Activated T-cell treated with anti-CD3 and anti-CD28 coated beads for 4 hours (primary cell): ENCODE data around the gene SSBP3.
A peak's percentile ranks its signal among the peaks of the same experiment; 100 is the strongest.

Source experiments
- DNase-seq: peaks from one replicate; pipeline ENCODE4 v3.0.0-alpha.2; 2020

SSBP3 gene

DNA sequence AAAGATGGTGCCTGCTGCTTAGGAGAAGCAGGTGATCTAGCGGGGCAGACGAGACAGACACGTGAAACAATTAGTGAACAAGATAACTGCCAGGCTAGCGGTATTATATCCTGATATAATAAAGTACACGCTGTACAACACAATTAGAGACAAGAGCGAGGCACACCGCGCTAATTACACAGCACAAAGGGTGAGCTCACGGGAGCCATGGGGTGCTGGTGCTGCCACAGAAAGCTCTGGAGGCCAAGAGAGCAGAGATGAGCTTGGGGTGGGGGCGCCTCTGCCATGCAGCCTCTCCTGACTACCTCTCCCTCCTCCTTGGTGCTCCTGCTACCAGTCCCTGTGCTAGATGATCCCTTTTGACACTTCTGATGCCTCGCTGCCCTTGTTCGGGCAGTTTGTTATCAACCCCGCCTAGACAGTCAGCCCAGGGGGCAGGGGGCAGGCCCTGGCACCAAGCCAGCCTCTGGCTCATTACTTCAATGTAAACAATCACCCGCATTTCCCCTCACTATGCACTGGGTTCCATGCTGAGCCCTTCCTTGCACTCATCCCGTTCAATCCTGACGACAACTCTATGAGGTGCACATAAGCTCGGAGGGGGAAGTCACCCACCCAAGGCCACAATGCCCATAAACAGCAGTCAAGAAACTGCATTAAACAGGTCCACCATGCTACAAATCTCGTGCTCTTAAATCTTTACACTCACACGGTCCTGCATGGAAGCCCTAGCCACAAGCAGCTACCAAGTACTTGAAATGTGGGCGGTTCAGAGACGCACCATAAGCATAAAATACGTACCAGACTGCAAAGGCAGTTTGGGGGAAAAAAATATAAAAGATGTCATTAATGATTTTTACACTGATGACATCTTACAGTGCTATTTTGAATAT lies 103.0 kb downstream of the SSBP3 start:
- no peak for DNase-seq

DNA sequence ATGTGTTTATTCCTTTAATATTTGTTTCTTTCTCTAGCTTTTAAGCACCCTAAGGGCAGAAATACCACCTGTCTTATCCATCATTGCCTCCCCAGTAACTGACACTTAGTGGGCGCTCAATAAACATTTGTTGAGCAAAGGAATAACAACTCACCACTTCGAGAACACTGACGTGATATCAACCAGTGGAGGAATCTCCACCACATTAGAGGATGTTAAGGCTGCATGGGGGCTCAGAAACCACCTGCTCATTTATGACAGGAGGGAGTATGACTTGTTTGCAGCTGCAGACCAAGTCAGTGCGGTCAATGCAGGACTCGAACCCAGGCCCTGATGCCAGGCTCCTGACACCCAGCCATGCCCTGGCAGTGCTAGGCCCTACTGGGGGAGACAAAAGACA lies 103.6 kb downstream of the SSBP3 start:
- DNase-seq, result no peak

DNA sequence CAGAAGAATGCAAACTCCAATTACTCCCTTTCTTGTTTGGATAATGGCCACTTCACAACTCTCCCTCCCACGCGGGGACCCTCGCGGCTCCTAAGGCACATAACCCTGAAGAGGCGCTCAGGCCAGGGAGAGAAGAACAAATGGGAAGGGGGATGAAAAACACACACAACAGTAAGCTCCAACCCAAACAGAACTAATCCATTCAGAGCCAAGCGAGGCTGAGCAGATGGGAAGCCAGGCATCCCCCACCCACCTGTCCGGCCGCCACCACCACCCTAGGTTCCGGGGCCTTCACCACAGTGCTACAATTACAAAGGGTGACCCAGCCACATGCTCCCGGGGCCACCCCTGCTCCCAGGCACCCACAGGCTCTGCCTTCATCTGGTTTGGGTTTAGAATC lies 104.7 kb downstream of the SSBP3 start:
- no peak for DNase-seq

DNA sequence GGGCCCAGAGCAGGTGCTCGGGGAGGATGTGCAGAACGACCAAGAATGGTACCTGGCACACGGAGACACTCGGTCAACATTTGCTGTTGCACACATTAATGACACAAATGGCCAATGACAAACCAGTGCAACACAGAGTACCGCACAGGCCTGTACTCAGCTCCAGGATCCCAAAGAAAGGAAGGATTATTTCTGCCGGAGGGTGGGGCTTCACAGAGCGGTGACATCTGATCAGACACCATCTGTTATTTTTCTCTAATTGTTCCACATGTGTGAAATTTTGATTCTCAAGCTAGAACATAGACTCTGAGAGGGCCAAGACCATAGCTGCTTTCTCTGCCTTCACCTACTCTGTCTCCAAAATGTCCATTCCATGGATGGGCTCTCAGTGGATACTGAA lies 105.8 kb downstream of the SSBP3 start:
- DNase-seq, result no peak

DNA sequence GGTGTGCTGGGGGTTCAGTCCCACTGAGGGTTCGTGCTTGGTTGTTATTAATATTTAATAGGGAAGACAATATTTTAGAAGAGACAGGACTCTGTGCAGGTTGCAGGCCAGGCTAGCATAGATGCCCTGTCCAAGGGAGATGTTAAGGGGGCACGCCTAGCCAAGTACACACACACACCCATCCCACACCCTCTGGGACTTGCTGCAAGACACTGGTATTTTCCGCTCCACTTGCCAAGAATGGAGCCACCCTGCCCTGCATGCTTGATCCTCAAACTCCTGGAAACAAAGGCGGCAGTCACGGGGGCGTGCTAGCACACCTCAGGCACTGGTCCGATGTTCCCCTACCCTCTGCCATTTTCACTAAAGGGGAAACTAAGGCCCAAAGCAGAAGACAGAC lies 107.2 kb downstream of the SSBP3 start:
- DNase-seq, result no peak

DNA sequence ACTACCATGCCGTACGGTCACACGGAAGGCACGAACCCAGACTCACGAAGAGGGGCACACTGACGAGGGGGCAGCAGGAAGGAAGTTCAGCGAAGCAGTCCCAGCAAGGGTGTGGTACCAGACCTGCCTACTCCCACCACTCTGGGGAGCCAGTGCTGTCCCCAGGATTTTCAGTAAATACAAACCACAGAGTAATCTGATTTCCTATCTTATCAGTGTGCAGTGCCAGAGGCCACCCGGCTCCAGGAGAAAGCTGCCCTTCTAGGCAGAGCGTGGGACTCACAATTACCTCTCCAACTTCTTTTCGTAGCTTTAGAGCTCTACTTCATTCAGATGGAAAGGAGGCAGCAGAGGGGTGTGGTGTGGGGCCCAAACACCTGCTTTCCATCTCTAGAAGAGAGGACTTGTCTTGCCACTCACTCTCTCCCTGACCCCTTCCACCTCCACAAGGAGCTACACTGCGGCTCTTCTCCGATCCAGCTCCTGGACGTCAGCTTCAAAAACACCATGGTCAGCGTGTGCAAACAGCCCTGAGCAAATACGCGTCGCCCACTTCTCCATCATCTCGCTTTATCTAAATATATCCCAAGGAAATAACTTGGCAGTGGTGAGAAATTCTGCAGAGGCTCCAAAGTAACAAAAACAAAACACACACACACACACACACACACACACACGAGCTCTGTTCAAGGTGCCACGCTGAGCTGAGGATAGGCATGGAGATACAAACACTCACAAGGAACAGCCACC lies 107.7 kb downstream of the SSBP3 start:
- no peak for DNase-seq

DNA sequence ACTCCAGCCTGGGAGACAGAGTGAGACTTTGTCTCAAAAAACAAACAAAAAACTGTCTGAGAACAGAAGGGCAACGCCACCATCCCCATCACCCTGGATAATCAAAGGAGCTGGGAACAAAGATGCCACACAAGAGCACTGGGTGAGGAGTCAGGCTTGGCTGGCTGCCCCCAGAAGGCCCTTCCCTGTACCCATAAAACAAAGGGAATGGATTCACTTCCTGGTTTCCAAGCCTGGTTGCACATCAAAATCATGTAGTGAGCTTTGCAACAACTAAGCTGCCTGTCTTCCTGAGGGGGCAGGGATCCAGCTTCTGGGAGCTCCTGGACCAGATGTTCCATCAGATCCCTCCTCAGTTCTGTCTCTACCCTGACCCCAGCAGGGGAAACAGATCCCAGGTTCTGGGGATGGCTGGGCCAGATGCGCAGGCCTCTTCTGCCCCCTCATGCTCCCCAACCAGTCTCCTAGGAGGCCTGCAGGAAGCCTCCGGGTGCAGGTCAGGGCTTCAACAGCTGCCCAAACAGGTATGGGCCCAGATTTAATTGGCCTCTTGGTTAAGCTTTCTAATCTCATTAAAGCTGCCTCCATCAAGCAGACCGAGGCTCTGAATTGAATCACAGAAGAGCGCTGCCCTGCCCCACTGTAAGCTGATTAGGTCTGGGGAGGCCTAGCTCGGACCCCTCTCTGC lies 108.5 kb downstream of the SSBP3 start:
- DNase-seq, result no peak

DNA sequence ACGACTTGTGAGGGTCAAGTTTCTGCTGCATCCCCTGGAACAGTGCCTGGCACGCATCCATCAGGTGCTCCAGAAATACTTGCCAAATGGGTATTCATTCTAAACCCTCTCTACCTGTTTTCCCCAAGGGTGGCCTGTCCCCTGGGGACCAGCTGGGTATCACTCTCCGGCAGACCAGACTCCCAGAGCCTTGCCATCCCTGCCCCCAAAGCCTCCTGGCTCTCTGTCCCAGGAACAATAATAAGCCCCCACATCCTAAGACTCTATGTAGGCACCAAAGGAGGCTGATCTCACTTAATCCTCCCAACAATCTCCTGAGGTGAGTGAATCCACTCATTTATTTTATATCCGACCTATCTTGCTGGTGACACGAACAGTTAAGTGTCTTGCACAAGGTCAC lies 109.5 kb downstream of the SSBP3 start:
- DNase-seq, result no peak

DNA sequence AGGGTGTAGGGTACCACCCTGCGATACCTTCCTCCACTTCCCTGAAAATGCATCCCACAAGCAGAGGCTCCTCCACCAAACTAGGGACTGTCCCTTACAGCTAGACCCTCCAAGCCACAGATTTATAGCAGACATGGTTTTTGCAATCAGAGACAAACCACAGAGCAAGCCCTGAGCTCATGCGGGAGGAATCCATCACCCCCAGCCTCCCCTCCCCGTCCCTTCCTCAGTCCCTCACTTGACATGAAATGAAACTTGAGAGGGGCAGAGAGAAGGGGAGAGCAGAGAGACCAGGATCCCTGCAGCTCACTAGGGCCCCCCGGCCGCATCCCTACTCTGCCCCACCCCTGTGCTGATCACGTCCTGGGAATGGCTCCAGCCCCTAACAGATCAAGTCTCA lies 111.3 kb downstream of the SSBP3 start:
- DNase-seq, result no peak

DNA sequence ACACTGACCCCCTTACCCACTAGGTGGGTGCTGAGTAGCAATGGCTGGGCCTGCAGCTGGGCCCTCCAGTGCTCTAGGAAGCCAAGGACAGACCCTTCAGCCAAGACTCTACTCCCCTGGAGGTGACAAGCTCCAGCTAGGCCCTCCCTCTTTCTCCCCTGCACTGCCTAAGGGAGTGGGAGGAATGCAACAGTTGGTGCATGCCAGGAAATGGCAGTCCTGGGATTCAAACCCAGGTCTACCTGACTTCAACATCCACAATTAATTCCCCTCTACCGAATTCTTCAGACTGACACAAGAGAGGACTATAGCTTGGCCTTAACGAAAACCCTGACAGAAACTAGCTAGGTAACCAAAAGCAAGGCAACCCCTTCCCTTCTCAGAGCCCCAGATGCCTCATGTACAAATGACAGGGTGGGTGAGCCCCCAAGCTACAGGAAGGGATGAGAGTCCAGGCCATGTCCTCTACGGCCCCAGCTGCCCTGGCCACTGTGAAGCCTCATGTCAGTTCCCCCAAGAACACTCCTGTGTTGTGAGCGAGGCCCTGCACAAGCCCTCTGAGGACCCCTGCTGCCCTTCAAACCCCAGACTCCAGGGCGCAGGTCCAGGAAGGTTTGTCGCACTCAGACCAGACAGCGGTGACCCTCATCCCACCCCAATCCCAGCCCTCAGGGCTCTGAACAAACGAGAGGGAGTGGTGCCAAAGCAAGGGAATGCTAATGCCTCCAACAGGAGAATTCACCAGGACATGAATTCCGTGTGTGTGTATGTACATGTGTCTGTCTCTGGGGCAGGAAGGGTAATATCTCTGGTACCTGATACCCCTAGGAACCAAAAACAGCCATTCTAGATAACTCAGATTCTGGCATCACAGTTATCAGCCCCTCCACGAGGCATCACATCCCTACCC lies 113.9 kb downstream of the SSBP3 start:
- DNase-seq, result no peak

DNA sequence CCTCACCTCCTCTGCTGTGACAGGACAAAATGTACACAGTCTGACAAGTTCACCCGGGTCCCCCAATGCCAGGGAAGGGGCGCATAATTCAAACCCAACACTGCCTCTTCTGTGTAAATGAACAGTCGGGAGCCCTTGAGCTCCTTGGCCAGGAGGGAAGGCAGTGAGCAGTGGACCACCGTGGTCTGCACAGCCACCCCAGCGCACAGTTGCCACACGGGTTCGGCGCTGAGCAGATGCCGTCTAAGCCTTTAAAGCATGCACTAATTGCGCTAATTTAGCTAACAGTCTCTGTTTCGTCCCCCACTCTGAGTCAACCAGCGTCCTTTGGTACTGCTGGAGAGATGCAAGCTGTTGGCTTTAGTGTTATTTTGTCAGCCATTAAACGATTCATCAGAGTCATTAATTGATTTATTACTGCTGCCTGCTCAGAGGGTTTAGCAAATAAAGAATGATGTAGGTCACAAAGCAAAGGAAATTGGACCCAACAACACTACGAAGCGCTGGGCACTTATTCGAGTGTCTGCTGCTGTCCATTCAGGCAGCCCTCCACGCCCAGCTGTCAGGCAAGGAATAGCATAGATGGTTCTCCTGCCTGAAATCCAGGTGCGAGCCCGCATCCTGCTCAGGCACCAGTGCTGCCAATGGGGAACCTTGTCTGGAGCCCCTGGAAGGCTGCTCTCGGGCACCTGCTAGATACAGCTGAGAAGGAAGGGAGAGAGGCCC lies 114.8 kb downstream of the SSBP3 start:
- DNase-seq, result no peak

DNA sequence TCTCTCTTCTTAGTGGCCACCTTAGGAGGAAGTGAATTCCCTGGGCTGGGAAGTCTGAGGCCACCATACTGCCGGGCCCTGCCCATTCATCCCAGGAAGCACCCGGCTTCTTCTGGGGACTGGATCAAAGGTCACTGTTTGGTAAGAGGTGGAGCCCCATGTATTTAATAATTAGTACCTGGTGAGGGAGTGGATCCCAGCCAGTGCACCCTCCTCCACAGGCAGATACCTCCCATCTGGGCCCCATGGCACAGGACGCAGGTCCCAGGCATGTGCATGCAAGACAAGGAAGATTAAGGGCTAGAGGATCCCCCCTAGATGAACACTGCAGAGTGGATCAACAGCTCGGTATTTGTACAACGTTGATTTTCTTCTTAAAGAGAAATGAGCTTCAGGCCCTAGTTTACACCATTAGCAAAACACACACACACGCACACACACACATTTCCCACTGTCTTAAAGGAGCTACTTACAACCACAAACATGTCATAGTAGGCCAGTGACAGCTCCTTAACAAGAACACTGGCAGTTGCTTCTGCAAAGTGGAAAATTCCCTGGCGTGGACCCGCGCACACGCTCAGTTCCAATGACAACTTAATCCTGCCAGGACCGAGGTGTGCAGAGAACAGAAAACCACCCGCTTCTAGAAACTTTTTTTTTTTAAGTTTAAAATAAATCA lies 115.5 kb downstream of the SSBP3 start:
- DNase-seq, result no peak

DNA sequence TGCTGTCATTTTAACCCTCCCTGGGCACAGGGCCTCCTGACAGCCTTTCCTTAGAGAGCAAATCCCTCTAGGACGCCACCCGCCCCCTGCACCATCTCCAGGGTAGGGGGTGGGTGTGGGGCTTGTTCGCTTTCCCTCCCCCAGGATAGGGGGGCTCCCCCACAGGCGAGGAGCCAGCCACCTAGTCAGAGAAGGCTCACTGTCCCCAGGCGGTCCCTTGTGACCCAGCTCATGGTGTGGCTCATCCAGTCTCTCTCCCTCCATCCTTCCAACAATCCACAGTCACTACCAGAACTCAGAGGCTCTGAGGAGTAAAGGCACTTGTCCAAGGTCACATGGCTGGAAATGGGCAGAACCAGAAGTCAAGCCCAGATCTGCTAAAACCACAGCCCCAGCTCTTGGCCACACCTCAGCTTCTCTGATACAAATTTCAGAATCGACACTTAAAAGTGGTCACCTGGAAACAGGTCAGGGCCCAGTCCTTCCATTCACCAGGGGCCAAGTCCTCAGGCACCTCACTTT lies 116.4 kb downstream of the SSBP3 start:
- no peak for DNase-seq

DNA sequence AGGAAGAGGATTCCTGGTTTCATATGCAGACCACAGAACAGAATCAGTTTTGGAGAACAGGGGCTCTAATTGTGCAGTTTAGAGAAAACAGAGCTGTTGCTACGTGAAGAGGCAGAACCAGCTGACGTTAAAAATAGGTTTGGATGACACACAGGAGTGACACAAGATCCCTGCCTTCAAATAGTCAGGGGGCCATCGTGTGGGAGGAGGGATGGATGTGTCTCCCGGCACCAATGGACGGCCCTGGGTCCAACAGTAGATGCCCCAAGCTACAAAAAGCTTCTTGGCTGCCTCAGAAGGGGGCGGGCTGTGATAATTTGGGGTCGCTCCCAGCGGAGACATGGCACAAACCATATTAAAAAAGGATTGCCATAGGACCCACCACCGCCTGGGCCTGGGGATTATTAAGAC lies 118.4 kb downstream of the SSBP3 start:
- no peak for DNase-seq

DNA sequence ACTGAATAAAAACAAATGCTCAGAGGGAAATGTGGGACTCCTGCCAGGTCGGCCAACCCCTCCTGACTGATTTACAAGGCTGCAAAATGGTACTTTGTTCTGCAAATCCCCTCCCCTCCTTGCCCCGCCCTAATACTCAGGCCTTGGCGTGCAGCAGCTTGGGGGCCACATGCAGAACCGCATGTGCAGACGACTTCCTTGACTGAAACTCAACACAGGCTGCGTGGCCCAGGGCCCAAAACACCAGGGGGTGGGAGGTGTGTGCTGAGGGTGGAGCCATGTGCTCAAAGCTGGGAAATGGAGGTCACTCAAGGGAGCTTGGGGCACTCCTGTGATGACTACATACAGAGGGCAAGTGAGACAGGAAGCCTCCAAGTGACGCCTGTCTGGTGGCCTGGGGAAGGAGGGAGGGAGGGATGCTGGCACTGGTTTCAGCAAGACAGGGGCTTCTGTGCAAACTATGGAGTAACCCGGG lies 119.0 kb downstream of the SSBP3 start:
- peak; percentile 30 for DNase-seq

DNA sequence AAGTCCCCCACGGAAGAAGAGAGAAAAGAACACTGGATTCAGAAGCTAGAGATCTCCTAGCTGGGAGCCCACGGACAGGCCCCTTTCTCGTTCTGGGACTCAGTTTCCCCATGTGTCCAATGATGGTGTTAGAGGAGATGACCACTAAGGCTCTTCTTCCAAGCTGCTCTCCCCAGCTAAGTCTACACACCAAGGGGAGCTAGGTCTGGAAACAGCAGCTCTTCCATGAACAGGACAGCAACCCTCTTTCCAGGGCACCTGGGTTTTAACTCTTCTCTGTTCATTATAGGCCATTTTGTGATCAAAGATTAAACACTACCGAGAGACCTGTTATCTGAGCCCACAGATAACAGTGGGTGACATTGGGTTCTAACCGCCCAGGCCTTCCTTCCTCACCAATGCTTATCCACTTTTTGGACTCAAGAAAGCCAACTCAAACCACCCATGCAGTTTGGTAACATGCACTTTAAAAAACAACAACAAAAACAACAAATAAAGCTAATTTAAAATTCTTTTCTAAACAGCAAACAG lies 120.3 kb downstream of the SSBP3 start:
- DNase-seq, result no peak

DNA sequence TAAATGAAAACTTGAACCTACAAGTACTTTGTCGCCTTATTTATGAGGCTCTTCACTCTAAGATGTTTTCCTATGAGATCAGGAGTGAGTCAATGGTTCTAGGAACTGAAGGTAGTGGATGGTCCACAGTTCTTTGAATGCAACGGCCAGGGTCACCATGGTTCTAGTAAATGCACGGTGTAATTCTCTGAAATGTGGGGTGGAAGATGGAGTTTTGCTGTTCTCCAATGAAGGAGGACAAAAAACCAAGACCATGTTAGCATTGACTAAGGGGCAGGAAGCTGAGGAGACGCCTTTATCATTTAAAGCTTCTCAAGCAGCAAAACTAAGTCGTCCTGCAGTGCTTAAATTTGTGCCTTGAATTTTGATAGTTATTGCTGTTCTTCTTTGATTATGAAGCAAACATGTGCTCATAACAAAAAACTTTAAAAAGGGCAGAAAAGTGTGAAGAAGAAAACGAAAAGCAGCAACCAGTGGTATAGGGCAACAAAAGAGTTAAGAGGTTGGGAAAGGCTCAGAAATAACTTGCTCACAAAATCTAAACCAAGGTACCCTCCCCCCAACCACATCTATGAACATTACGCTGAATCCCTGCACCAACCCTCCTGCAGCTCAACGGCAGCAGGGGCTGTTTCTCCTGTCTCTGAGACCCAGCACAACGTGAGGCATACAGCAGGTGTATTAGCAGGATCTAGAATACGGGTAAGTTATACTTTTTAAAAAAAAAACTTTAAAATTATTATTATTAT lies 121.2 kb downstream of the SSBP3 start:
- no peak for DNase-seq

DNA sequence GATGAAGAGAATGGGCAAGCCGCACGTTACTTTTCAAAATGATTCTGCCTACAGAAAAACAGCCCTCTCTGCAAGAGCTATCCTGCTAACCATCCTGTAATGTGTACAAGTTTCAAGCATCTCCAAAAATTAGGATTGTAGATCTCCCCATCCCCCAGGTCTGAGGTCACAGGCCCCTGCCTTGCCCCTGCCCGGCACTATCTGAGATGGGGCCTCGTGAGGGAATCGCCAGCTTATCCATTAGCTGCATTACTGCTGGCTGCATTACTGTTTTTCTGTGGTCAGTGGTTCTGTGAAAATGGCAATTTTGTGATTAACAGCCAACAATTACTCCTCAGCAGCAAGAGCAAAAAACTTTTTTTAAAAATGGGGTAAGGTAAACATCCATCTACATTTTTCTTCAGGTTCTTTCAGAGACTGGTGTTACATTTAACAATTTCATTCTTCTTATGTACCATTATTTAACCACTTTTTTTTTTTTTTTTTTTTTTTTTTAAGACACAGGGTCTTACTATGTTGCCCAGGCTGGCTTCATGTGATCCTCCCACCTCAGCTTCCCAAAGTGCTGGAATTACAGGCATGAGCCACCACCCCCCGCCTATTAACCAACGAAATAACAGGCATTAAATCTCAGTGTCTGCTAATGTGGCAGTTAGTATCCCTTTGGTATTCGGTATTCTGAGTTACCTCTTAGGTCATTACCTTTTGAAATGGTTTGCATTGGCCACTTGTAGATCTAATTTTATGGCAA lies 122.4 kb downstream of the SSBP3 start:
- no peak for DNase-seq
